ENCODE data around the gene SLC6A9. TPM values are rescaled to one million over a fixed set of nuclear protein-coding genes. Genes with fewer than 3 reads are reported as not detected.
A peak's percentile ranks its signal among the peaks of the same experiment; 100 is the strongest.

The SLC6A9 gene
- total and polyA plus RNA-seq, 8 donors, result 1.1 to 40.8 (median 2.3) TPM; not detected in 1

- DNase-seq, result no peak
- H3K27me3 ChIP-seq, result no peaks in the 10 kb centered on the region
- no peak overlapping the region for H3K27ac ChIP-seq
- H3K36me3 ChIP-seq, result peaks cover 27 to 73% (median 66%) of the 10 kb centered on the region in 4 donors
- TF ChIP-seq, protein P1, sequence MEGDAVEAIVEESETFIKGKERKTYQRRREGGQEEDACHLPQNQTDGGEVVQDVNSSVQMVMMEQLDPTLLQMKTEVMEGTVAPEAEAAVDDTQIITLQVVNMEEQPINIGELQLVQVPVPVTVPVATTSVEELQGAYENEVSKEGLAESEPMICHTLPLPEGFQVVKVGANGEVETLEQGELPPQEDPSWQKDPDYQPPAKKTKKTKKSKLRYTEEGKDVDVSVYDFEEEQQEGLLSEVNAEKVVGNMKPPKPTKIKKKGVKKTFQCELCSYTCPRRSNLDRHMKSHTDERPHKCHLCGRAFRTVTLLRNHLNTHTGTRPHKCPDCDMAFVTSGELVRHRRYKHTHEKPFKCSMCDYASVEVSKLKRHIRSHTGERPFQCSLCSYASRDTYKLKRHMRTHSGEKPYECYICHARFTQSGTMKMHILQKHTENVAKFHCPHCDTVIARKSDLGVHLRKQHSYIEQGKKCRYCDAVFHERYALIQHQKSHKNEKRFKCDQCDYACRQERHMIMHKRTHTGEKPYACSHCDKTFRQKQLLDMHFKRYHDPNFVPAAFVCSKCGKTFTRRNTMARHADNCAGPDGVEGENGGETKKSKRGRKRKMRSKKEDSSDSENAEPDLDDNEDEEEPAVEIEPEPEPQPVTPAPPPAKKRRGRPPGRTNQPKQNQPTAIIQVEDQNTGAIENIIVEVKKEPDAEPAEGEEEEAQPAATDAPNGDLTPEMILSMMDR (IDR thresholded peaks at IDR 0.05), result no peak
- TF ChIP-seq POLR2AphosphoS5 (IDR thresholded peaks at IDR 0.05) (no peak), POLR2A (IDR thresholded peaks at IDR 0.05) (no peak), EP300 (IDR thresholded peaks at IDR 0.05) (no peak)
- 87 to 94% (median 90%) methylated on average over 6 to 7 of the region's 7 CpGs for WGBS, 5 donors
- no peaks in the 10 kb centered on the region for H3K9me3 ChIP-seq
- intact Hi-C loops (cut with DNase I; ENCODE audit: low total_unique reads), result no loop called here
- peaks cover 0 to 11% (median 0%) of the 10 kb centered on the region in 4 donors for H3K4me1 ChIP-seq
- no peak overlapping the region for H3K4me3 ChIP-seq
Observed at GRCh38 chr1:43957407-43958040, 73.7 kb downstream of the SLC6A9 start.

GRCh38 chr1:43956234-43956633 is 75.0 kb downstream of the SLC6A9 start:
- H3K9me3 ChIP-seq, result no peaks in the 10 kb centered on the region
- H3K27me3 ChIP-seq, result no peaks in the 10 kb centered on the region
- H3K4me1 ChIP-seq, result peaks cover 0 to 17% (median 0%) of the 10 kb centered on the region in 4 donors
- no peak for TF ChIP-seq POLR2AphosphoS5 (IDR thresholded peaks at IDR 0.05)
- TF ChIP-seq, protein P1 (IDR thresholded peaks at IDR 0.05), result no peak
- TF ChIP-seq POLR2A (IDR thresholded peaks at IDR 0.05), result no peak
- TF ChIP-seq EP300 (IDR thresholded peaks at IDR 0.05), result no peak
- no peak overlapping the region for H3K4me3 ChIP-seq
- 94 to 98% (median 97%) methylated on average over 7 to 8 of the region's 8 CpGs for WGBS, 5 donors
- H3K36me3 ChIP-seq, result peaks cover 17 to 60% (median 53%) of the 10 kb centered on the region in 4 donors
- no peak for DNase-seq
- intact Hi-C loops (cut with DNase I; ENCODE audit: low total_unique reads), result no loop called here
- H3K27ac ChIP-seq, result no peak overlapping the region

DNA sequence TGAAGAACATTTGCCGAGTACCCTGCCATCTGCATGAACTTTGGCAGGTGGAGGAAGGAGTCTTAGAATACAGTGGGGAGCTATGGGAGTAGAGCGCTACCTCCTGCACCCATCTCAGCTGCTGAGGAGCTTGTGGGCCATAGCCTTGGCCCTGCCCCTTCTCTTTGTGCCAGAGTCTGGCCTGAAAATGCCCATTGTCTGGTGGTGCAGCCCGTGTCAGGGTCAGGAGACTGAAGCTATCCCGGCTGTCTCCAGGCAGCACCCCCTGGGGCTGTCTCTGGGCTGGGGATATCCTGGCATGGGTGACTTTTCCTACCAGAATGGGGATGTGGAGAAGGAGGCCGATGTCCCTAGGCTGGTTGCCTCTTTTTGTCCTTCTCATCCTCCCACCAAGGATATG is 77.2 kb downstream of the SLC6A9 start:
- Histone ChIP-seq H3K4me1 (peaks cover 0 to 30% (median 5%) of the 10 kb centered on the region in 4 donors), H3K27me3 (no peaks in the 10 kb centered on the region), H3K27ac (no peak overlapping the region), H3K9me3 (no peaks in the 10 kb centered on the region), H3K36me3 (peaks cover 17 to 56% (median 51%) of the 10 kb centered on the region in 4 donors), H3K4me3 (no peak overlapping the region)
- 94 to 97% (median 95%) methylated on average over 3 to 5 of the region's 5 CpGs for WGBS, 5 donors
- TF ChIP-seq POLR2A (IDR thresholded peaks at IDR 0.05), result no peak
- TF ChIP-seq EP300 (IDR thresholded peaks at IDR 0.05), result no peak
- TF ChIP-seq POLR2AphosphoS5 (IDR thresholded peaks at IDR 0.05), result no peak
- TF ChIP-seq, protein P1 (IDR thresholded peaks at IDR 0.05), result no peak
- no peak for DNase-seq
- intact Hi-C loops (cut with DNase I; ENCODE audit: low total_unique reads), result no loop called here

GRCh38 chr1:43953361-43953760 is 77.9 kb downstream of the SLC6A9 start:
- DNase-seq, result no peak
- intact Hi-C loops (cut with DNase I; ENCODE audit: low total_unique reads), result no loop called here
- Histone ChIP-seq H3K4me1 (peaks cover 6 to 37% (median 12%) of the 10 kb centered on the region in 4 donors), H3K9me3 (no peaks in the 10 kb centered on the region), H3K27ac (peak overlapping the region in 1 of 5 donors; percentile 18), H3K36me3 (peaks cover 13 to 49% (median 44%) of the 10 kb centered on the region in 4 donors), H3K27me3 (no peaks in the 10 kb centered on the region), H3K4me3 (no peak overlapping the region)
- no peak for TF ChIP-seq POLR2A (IDR thresholded peaks at IDR 0.05)
- TF ChIP-seq, protein P1 (IDR thresholded peaks at IDR 0.05), result no peak
- TF ChIP-seq POLR2AphosphoS5 (IDR thresholded peaks at IDR 0.05), result no peak
- TF ChIP-seq EP300 (IDR thresholded peaks at IDR 0.05), result no peak
- 71 to 85% (median 77%) methylated on average over 3 of the region's 3 CpGs for WGBS, 5 donors
